ENCODE data around the gene ZBBX. TPM values are rescaled to one million over a fixed set of nuclear protein-coding genes. Genes with fewer than 3 reads are reported as not detected.

ZBBX gene
- total RNA-seq, 6 experiments from 2014 or later = not detected

DNA sequence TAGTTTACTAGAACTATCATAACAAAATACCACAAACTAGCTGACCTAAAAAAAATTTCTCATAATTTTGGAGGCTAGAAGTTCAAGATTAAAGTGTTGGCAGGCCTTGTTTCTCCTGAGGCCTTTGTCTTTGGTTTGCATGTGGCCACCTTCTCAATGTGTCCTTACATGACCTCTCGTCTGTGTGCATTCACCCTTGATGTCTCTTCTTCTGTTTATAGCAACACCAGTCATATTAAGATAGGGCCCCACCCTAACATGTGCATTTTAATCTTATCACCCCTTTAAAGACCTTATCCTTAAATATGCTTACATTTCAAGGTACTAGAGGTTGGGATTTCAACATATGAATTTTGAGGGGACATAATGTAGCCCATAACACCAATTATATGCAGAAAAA lies 177.0 kb downstream of the ZBBX start:
- no peaks in the 10 kb centered on the region for H3K27me3 Mint-ChIP-seq (ENCODE audit: insufficient read depth)
- H3K9me3 Mint-ChIP-seq = peaks cover 41% of the 10 kb centered on the region
- TF ChIP-seq, protein P1, sequence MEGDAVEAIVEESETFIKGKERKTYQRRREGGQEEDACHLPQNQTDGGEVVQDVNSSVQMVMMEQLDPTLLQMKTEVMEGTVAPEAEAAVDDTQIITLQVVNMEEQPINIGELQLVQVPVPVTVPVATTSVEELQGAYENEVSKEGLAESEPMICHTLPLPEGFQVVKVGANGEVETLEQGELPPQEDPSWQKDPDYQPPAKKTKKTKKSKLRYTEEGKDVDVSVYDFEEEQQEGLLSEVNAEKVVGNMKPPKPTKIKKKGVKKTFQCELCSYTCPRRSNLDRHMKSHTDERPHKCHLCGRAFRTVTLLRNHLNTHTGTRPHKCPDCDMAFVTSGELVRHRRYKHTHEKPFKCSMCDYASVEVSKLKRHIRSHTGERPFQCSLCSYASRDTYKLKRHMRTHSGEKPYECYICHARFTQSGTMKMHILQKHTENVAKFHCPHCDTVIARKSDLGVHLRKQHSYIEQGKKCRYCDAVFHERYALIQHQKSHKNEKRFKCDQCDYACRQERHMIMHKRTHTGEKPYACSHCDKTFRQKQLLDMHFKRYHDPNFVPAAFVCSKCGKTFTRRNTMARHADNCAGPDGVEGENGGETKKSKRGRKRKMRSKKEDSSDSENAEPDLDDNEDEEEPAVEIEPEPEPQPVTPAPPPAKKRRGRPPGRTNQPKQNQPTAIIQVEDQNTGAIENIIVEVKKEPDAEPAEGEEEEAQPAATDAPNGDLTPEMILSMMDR (IDR thresholded peaks at IDR 0.05) = no peak
- no peak overlapping the region for H3K4me3 Mint-ChIP-seq
- H3K4me1 Mint-ChIP-seq (ENCODE audit: low read depth) = no peaks in the 10 kb centered on the region
- no peak for DNase-seq
- no peak overlapping the region for H3K27ac Mint-ChIP-seq
- H3K36me3 Mint-ChIP-seq (ENCODE audit: low read depth) = no peaks in the 10 kb centered on the region

DNA sequence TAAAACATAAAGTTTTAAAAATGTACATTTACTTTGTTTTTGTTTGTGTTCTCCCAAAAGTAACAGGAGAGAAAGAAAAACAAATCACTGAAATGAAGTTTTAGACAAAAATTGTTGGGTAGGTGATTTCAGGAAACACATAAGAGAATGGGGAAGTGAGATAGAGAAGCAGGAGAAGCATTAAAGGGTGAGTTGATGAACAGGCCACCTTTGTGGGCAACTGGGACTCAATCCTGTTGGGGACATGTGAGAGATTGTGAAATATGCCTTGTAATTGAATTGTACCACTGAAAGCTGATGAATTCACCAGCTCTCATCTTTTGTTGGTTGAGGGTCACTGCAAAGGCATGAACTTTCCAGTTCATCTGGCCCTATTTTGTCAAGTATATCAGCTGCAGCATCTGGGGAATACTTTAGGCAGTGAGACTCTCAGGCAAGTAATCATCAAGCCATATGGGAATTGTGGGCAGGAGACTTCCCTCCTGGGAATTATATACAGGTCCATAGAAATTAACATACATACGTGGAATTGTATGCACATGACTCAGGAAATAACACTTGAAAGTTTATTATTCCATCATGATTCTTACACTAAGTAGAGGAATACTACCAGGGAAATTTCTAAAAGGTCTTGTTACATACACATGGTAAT lies 181.0 kb downstream of the ZBBX start:
- no peaks in the 10 kb centered on the region for H3K27me3 Mint-ChIP-seq (ENCODE audit: insufficient read depth)
- H3K27ac Mint-ChIP-seq = no peak overlapping the region
- TF ChIP-seq, protein P1 (IDR thresholded peaks at IDR 0.05) = no peak
- no peaks in the 10 kb centered on the region for H3K36me3 Mint-ChIP-seq (ENCODE audit: low read depth)
- peaks cover 26% of the 10 kb centered on the region for H3K9me3 Mint-ChIP-seq
- H3K4me3 Mint-ChIP-seq = no peak overlapping the region
- DNase-seq = no peak
- no peaks in the 10 kb centered on the region for H3K4me1 Mint-ChIP-seq (ENCODE audit: low read depth)

Other genes with a start within 250 kb of the ZBBX start
- not detected for gene SERPINI2, start 93.7 kb upstream of the ZBBX start, total RNA-seq (2021; fragmentation: NEBNext Ultra II Directional; extraction: Animal tissue kit (Norgen Biotek cat#: 25700))

Data from HFFc6 (cell line).